Measurements from ENCODE around the gene HEY2. TPM values are rescaled to one million over a fixed set of nuclear protein-coding genes. Genes with fewer than 3 reads are reported as not detected.

HEY2 gene
- total and polyA plus RNA-seq, 2 donors (not counting 3 experiments of a cell fraction or from before 2014, with no cell fraction given), result 0.07 TPM; not detected in 1

GRCh38 chr6:125718109-125718508 lies 31.3 kb upstream of the HEY2 start:
- Histone ChIP-seq H2AFZ (ENCODE audit: low read depth, low read length) (no peak overlapping the region), H3K4me3 (replicated peaks in 1 of 3; ENCODE audit: insufficient read depth in 1 of 3, low read depth in 1 of 3, low read length in 3 of 3) (no peak overlapping the region), H3K4me2 (ENCODE audit: insufficient read depth, low read length) (no peak overlapping the region), H3K27me3 (ENCODE audit: control insufficient read depth in 2 of 2, insufficient read depth in 2 of 2, low read length in 2 of 2) (no peaks in the 10 kb centered on the region), H3K79me2 (ENCODE audit: control insufficient read depth, insufficient read depth, low read length) (no peaks in the 10 kb centered on the region), H3K36me3 (ENCODE audit: control insufficient read depth in 2 of 2, extremely low read depth in 1 of 2, insufficient read depth in 2 of 2, low read length in 2 of 2) (no peaks in the 10 kb centered on the region), H3K9me1 (replicated peaks; ENCODE audit: control insufficient read depth, extremely low read depth, insufficient read depth, low read length) (no peaks in the 10 kb centered on the region), H4K20me1 (replicated peaks; ENCODE audit: control insufficient read depth, extremely low read depth, insufficient read depth, low read length) (no peaks in the 10 kb centered on the region), H3K9ac (replicated peaks; ENCODE audit: extremely low read depth, insufficient read depth, low read length) (no peak overlapping the region), H3K9me3 (replicated peaks; ENCODE audit: control insufficient read depth, insufficient read depth, low read length) (no peaks in the 10 kb centered on the region), H3K4me1 (ENCODE audit: control insufficient read depth, extremely low read depth, insufficient read depth, low read length) (no peaks in the 10 kb centered on the region), H3K27ac (ENCODE audit: insufficient read depth, low read depth, low read length) (no peak overlapping the region)
- ChIA-PET CTCF (no interaction called here), POLR2A (no interaction called here)
- no peak for TF ChIP-seq JUN (IDR thresholded peaks at IDR 0.05; ENCODE audit: borderline replicate concordance, insufficient read depth, insufficient read length, low read depth)
- no peak for TF ChIP-seq EZH2 (IDR thresholded peaks at IDR 0.05; ENCODE audit: borderline replicate concordance, low read depth, low read length, severe bottlenecking)
- no peak for TF ChIP-seq MAX (IDR thresholded peaks at IDR 0.05; ENCODE audit: insufficient read depth, insufficient read length)
- TF ChIP-seq MYC (IDR thresholded peaks at IDR 0.05; ENCODE audit: low read depth, low read length), result no peak
- no peak for TF ChIP-seq CTCF (IDR thresholded peaks at IDR 0.05; ENCODE audit: extremely low read depth in 1 of 2, insufficient read depth in 1 of 2, low read depth in 1 of 2, low read length in 2 of 2)
- no peak for TF ChIP-seq POLR2A (IDR thresholded peaks at IDR 0.05; ENCODE audit: low read depth, low read length)
- no peak for TF ChIP-seq GATA2 (IDR thresholded peaks at IDR 0.05; ENCODE audit: insufficient read depth, insufficient read length, low read depth, low read length)
- TF ChIP-seq FOS (IDR thresholded peaks at IDR 0.05; ENCODE audit: borderline replicate concordance, insufficient read depth, low read length), result no peak
- no peak for TF ChIP-seq POLR2AphosphoS5 (IDR thresholded peaks at IDR 0.05; ENCODE audit: insufficient read depth, low read depth, low read length)
- intact Hi-C loops (cut with micrococcal nuclease), result no loop called here
- dilution Hi-C loops (cut with MboI; ENCODE audit: extremely low pct_ligation_motif_present, low sequenced_read_pairs), result no loop called here
- FAIRE-seq (no peak), DNase-seq (ENCODE audit: low read depth, low spot score) (no peak)
- no TSS peak for BruUV-seq (replicated peaks)

Data from endothelial cell of umbilical vein (primary cell).